Fibroblast of pulmonary artery (primary cell): Measurements from ENCODE around the gene DDB1.

Experiments
- DNase-seq: peaks from one replicate; pipeline ENCODE4 v3.0.0-alpha.2; 2010; ENCODE audit warnings: low read depth
- H3K4me3 ChIP-seq: replicated peaks from 2 replicates; pipeline ENCODE4 v1.5.1; 2011; ENCODE audit warnings: low read depth, mild to moderate bottlenecking, control low read depth, low read length, moderate library complexity
- TF ChIP-seq, protein P1 (sequence below): IDR thresholded peaks from 2 replicates; pipeline ENCODE4 v1.5.1; 2011; ENCODE audit warnings: mild to moderate bottlenecking, control low read depth, low read length, inconsistent platforms; ENCODE audit errors: missing control alignments

DDB1 gene

DNA sequence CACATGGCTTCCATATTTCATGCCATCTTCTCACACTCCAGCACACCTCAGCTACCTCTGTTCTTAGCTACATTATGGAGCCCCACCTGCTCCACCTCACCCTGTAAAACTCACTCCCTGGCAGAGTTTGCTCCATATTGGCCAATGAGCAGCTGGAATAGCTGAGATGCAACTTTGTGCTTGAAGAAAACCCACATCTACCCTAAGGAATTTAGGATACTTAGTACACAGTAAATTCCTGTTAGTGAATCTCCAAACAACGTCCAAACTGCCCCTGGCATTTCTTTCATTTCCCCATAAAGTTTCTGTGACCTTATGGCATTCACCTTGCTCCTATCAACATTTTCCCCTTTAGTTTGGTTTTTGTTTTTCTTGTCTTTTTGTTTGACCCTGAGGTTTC is 35.6 kb downstream of the DDB1 start:
- no peak for DNase-seq
- H3K4me3 ChIP-seq = no peak overlapping the region
- TF ChIP-seq, protein P1, sequence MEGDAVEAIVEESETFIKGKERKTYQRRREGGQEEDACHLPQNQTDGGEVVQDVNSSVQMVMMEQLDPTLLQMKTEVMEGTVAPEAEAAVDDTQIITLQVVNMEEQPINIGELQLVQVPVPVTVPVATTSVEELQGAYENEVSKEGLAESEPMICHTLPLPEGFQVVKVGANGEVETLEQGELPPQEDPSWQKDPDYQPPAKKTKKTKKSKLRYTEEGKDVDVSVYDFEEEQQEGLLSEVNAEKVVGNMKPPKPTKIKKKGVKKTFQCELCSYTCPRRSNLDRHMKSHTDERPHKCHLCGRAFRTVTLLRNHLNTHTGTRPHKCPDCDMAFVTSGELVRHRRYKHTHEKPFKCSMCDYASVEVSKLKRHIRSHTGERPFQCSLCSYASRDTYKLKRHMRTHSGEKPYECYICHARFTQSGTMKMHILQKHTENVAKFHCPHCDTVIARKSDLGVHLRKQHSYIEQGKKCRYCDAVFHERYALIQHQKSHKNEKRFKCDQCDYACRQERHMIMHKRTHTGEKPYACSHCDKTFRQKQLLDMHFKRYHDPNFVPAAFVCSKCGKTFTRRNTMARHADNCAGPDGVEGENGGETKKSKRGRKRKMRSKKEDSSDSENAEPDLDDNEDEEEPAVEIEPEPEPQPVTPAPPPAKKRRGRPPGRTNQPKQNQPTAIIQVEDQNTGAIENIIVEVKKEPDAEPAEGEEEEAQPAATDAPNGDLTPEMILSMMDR = no peak

DNA sequence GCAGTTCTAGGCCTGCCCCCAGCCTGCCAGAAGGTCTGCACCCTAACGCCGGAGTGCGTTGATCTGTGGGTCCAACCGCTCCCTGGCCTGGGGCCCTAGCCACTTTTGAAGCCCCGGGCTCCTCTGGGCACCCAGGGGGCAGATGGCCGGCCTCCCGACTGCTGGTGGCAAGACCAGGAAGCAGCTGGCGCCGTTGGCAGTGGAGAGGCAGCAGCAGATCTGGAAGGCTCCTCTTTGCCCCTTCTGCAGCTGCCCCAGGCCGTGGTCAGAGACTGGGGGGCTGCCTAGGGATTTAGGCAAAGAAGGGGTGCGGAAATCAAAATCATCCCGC is 37.3 kb downstream of the DDB1 start:
- H3K4me3 ChIP-seq = peak overlapping the region; percentile 67

GRCh38 chr11:61294717-61295595 is 37.9 kb downstream of the DDB1 start, which contains the start of gene VWCE:
Gene VWCE (minus strand): TSS chr11:61295316. CDS start chr11:61295037, 279 bp downstream.
- TF ChIP-seq, protein P1 = peak; percentile 23
- peak within 1 kb of the TSS; percentile 67 for H3K4me3 ChIP-seq
- DNase-seq = peak; percentile 55

More for the DNA sequence above, 37.3 kb downstream of the DDB1 start:
- TF ChIP-seq, protein P1 = no peak
- no peak for DNase-seq

DNA sequence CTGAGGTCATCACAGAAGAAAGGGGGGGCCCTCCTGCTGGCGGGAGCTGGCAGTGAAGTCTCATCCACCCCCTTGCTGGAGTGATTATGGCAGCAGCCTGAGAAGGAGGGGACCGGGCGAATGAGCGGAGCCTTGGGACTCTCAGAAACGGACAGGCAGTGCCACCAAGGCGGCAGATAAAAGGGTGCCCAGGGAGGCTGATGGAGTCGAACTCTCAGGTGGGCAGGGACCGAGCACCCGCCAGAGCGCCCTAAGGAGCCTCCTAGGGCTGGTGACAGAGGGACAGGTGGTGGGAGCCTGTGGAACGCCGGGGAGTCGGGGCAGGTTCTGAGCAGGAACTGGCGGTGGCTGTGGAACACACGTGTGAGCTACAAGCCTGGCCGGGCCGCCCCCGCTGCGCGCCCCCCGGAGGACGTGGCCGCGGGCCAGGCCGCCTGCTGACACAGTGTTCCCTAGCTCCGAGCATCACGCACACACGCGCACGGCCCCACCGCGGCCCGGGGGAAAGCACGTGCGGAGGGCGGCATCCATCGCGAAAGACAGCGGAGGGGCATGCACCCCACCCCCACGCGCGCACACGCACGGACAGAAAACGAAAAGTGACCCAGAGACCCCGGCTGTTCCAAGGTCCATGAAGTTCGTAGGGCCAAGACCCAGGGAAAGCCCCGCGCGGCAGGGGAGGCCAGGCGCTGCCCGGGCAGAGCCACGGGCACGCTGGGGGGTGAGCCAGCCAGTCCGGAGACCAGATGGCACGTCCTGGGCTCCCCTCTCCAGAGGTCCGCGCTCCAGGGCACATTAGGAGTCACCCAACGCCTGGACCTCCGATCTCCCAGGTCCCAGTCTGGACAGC is 38.8 kb downstream of the DDB1 start:
- peak overlapping the region; percentile 67 for H3K4me3 ChIP-seq
- TF ChIP-seq, protein P1 = no peak
- DNase-seq = peak; percentile 66

- DNase-seq = no peak
- no peak overlapping the region for H3K4me3 ChIP-seq
- TF ChIP-seq, protein P1 = no peak
Observed at GRCh38 chr11:61292356-61292755, 40.5 kb downstream of the DDB1 start.

DNA sequence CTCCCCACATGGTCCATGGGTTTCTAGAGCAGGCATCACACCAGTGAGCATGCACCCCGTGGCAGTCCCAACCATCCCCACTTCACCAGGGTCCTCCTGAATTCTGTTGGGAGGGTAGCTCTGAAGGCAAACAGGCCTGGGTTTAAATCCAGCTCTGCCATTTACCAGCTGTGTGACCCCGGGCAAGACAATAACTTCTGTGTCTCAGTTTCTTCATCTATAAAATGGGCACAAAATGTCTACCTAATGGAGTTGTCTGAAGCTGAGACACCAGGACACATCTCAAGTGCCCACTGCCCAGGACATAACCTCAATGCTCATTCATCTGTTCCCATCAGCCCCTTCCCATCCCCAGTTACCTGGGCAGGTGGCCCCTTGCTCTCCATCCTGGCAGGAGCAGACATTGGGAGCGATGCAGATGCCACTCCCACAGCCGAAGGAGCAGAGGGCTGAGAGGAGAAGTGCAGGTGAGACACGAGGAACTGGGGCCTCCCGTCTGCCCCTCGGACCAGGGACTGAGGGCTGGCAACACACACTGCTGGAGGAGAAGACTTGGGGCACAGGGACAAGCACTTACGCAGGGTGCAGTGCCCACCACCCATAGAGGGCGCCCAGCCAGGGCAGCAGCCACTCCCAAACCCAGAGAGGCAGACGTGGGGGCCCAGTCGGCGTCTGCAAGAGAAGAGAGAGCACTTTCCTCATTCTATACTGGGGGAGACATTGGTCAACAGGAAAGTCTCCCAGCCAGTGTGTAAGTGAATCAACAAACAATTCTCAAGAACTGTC is 41.8 kb downstream of the DDB1 start:
- TF ChIP-seq, protein P1 = peak; percentile 1
- no peak for DNase-seq
- H3K4me3 ChIP-seq = no peak overlapping the region
